ENCODE results near the gene MEIOSIN.

DNA sequence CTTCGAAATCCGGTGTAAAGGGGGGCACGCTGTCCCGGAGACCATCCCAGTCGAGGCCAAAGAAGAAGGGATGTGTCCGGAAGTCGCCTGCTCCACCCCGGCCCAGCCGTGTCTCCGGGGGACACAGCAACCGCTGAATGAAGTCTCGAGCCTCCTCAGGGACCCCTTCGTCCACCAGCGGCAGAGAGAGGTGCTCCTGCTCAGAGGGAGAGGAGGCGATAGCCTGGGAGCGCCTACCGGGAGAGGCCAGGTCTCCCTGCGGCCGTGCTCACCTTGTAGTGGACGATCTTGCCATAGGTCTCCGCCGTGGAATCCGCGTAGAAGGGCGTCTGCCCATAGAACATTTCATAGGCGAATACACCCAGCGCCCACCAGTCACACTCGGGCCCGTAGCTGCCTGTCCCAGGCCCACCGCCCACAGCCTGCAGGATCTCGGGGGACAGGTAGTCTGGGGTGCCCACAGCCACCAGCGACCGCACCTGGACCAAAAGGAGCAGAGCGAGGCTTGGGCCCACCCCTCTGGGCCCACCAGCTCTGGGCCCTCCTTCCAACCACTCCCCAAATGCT, 44.2 kb downstream of the MEIOSIN start:
- TF ChIP-seq CTCF (conservative IDR thresholded peaks at IDR 0.05; ENCODE audit: low read depth, low read length) (no peak), EZH2 (IDR thresholded peaks at IDR 0.05; ENCODE audit: borderline replicate concordance, low read depth, low read length, poor library complexity, severe bottlenecking) (no peak)

Measured in A673 (cell line).